SJSA1 (cell line): ENCODE measurements around the gene KLHL17. TPM values are rescaled to one million over a fixed set of nuclear protein-coding genes. Genes with fewer than 3 reads are reported as not detected.
"Not testable (repeated sequence)": the region's sequence is repeated elsewhere in the genome, so short reads cannot be mapped to it uniquely, and the experiment has no call there.

Experiments
- DNase-seq, 2 experiments: peaks; one replicate each; pipeline ENCODE4 v3.0.0-alpha.2; 2015 to 2020; ENCODE audit warnings: low spot score in 2 of 2, low read depth in 1 of 2
- H3K27ac ChIP-seq: fragments of 250-450 bp; sonication (Bioruptor Pico); 2 replicates; pipeline ENCODE4 v1.5.1; 2020; ENCODE audit warnings: mild to moderate bottlenecking, moderate library complexity
- H3K27me3 ChIP-seq: fragments of 250-450 bp; sonication (Bioruptor Pico); replicated peaks from 2 replicates; pipeline ENCODE4 v1.5.1; 2020; ENCODE audit warnings: mild to moderate bottlenecking, moderate library complexity
- H3K36me3 ChIP-seq: fragments of 250-450 bp; sonication (Bioruptor Pico); 2 replicates; pipeline ENCODE4 v1.5.1; 2020; ENCODE audit warnings: mild to moderate bottlenecking
- H3K4me1 ChIP-seq: fragments of 250-450 bp; sonication (Bioruptor Pico); replicated peaks from 2 replicates; pipeline ENCODE4 v1.6.1; 2021; ENCODE audit warnings: mild to moderate bottlenecking
- H3K4me3 ChIP-seq: fragments of 250-450 bp; sonication (Bioruptor Pico); 2 replicates; pipeline ENCODE4 v1.5.1; 2020; ENCODE audit warnings: mild to moderate bottlenecking
- H3K9me3 ChIP-seq: fragments of 250-450 bp; sonication (Bioruptor Pico); replicated peaks from 2 replicates; pipeline ENCODE4 v1.5.1; 2020; ENCODE audit warnings: mild to moderate bottlenecking
- total RNA-seq: library from RNA; depleted of rRNA; stranded (reverse); fragments of >200 nt; shearing (Covaris generic); gene quantifications from 2 replicates; pipeline ENCODE4 v1.2.3, GENCODE V29; 2014

Gene KLHL17
- total RNA-seq, 1 experiment from 2014 or later, result 7.2 TPM

DNA sequence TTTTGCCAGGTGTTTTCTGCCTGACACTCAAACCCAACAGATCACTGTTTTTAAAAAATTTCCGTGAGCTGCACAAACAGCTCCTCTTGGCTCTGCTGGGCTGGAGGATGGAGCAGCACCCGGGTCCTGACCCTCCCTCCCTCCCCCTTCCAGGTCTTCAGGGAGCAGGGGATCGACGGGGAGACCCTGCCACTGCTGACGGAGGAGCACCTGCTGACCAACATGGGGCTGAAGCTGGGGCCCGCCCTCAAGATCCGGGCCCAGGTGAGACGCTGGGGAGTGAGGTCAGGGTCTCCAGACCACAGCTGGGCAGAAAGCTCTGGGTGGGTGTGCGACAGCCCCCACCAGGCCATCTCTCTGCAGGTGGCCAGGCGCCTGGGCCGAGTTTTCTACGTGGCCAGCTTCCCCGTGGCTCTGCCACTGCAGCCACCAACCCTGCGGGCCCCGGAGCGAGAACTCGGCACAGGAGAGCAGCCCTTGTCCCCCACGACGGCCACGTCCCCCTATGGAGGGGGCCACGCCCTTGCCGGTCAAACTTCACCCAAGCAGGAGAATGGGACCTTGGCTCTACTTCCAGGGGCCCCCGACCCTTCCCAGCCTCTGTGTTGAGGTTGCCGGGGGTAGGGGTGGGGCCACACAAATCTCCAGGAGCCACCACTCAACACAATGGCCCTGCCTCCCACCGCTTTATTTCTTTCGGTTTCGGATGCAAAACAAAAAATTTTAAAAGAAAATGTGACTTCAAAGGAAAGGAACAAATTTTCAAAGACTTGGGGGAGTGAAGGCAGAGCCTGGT is 16.6 kb upstream of the KLHL17 start:
- Histone ChIP-seq H3K27ac (no peak overlapping the region), H3K27me3 (no peaks in the 10 kb centered on the region), H3K36me3 (peaks cover 91% of the 10 kb centered on the region), H3K9me3 (peaks cover 10% of the 10 kb centered on the region), H3K4me1 (peaks cover 57% of the 10 kb centered on the region), H3K4me3 (no peak overlapping the region; the same call in 1 of the 2 replicates)
- DNase-seq, result peak in 1 of 2 experiments; percentile 34

DNA sequence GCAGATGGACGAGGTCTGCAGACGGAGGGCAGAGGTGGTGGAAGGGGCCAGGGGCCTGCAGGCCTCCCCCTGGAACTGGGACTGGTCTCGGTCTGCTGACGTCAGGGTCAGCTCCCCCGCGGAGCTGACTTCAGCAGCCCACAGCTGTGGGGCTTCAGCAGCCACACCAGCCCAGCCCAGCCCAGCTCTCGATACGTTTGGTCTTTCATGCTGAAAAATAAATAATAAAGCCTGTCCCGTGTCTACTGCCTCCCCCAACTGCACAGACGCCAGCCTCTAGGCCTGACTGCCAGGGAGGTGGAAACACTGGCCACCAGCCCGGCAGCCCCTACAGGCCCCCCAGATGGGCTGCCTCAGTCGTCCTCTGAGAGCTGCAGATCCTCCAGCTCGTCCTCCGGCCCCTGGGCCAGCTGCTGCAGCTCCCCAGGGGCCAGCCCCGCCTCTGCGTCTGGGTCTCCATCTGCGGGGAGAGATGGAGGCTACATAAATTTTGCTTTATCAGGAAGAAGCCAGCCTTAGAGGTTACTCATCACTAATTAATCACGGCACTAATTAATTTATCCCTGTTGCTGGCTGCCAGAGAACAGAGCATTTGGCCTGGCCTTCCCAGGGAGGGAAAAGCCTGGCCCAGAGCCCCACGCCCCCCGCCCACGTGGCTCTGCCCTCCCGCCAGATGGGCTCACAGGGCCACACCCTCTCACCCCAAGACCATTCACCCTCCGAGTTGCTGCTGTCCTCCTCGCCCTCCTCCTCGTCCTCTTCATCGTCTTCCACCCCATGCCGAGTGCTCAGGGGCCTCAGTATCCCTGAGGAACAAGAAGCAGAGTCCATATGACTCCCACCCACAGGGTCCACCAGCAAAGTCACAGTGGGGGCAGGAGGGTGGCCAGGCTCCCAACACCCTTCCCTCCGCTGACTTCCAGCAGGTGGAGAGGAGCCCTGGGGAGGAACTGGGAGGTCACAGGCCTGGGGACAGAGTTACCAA is 15.8 kb upstream of the KLHL17 start:
- H3K4me1 ChIP-seq, result peaks cover 48% of the 10 kb centered on the region
- peaks cover 10% of the 10 kb centered on the region for H3K9me3 ChIP-seq
- H3K27me3 ChIP-seq, result no peaks in the 10 kb centered on the region
- DNase-seq, result peak in 1 of 2 experiments; percentile 33
- no peak overlapping the region for H3K27ac ChIP-seq
- H3K36me3 ChIP-seq, result peaks cover 91% of the 10 kb centered on the region
- no peak overlapping the region for H3K4me3 ChIP-seq

DNA sequence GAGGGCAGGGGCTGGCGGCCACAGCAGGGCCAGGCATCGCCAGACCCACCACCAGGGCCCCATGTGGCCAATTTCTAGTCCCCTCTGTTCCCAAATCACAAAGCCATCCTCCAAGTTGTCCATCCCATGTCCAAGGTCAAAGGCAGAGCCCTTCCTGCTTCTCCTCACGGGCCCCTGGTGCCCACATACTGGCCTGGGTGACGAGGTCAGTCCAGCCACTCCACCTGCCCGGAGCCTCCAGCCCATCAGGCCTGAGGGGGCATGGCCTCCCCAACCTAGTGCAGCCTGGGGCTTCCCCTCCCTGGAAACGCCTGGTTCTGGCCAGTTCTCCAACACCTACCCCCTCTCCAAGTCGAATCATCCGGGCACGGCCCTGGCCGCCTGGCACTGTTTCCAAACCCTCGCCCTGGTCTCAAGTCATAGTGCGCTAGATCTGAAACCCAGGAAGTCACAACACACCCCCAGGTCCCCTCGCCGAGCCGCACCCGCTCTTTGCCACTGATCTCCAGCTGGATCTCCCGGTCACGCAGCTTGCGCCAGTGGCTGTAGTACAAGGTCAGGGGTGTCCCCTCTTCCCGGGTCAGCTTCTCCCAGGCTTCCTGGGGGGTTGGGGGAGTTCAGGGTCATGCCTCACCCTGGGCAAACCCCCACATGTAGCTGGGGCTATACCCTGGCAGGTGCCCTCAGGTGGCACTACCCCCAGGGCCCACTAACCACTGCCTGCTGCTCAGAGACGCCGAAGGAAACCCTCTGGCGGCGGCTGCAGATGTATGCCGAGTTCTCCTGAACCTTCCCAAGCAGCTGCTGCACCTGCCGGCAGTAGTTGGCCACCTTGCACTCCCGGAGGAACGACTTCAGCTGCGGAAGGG is 14.5 kb upstream of the KLHL17 start:
- H3K36me3 ChIP-seq, result peaks cover 93% of the 10 kb centered on the region
- H3K9me3 ChIP-seq, result peaks cover 5% of the 10 kb centered on the region; the same call in 1 of the 2 replicates
- H3K27me3 ChIP-seq, result no peaks in the 10 kb centered on the region
- H3K4me3 ChIP-seq, result no peak overlapping the region
- H3K27ac ChIP-seq, result no peak overlapping the region
- no peak for DNase-seq
- peaks cover 38% of the 10 kb centered on the region for H3K4me1 ChIP-seq

DNA sequence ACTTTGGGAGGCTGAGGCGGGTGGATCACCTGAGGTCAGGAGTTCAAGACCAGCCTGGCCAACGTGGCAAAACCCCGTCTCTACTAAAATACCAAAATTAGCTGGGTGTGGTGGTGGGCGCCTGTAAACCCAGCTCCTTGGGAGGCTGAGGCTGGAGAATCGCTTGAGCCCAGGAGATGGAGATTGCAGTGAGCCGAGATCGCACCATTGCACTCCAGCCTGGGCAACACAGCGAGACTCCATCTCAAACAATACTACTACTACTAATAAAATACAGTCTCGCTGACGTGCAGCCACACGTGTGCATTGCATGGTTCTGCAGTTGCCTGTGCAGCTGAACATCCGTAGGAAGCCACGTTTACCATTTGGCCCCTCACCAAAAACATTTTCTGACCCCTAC is 13.6 kb upstream of the KLHL17 start:
- peaks cover 96% of the 10 kb centered on the region for H3K36me3 ChIP-seq
- H3K4me3 ChIP-seq, DNase-seq, H3K9me3 ChIP-seq, H3K27ac ChIP-seq, H3K27me3 ChIP-seq: not testable (repeated sequence)
- H3K4me1 ChIP-seq, result peaks cover 32% of the 10 kb centered on the region

DNA sequence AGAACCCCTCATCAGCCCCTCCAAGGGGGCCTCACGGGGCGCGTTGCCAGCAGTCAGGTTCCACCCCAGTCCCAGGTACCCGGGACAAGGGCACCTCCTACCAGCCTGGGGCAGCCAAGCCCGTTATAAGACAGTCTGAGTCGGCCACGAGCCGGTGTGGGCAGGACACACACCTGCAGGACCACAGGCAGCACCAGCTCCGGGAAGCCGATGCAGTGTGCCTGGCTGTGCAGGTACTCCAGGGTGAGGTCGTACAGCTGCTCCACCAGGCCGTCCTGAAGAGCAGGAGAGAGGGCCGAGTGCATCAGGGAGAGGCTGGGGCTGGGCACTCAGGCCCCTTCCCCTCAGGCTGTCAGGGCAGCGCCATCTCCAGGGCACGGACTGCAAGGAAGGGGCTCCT is 12.4 kb upstream of the KLHL17 start:
- Histone ChIP-seq H3K4me1 (peaks cover 23% of the 10 kb centered on the region), H3K27me3 (no peaks in the 10 kb centered on the region), H3K27ac (no peak overlapping the region), H3K36me3 (peaks cover 98% of the 10 kb centered on the region), H3K9me3 (peaks cover 3% of the 10 kb centered on the region; the same call in 1 of the 2 replicates), H3K4me3 (no peak overlapping the region)
- DNase-seq, result no peak

DNA sequence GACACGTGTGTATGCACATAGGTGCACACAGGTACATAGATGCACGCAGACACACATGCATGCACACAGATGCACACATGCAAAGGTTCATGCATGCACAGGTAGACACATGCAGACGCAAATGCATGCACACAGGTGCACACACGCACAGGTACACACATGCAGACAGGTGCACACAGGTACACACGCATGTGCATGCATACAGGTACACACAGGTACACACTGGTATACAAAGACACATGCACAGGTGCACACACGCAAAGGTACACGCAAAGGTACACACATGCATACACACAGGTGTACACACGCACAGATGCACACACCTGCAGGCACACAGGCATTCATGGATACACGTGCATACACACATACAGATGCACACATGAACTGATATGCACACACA is 10.1 kb upstream of the KLHL17 start:
- Histone ChIP-seq H3K27me3 (no peaks in the 10 kb centered on the region), H3K9me3 (no peaks in the 10 kb centered on the region), H3K36me3 (peaks cover 97% of the 10 kb centered on the region), H3K4me1 (no peaks in the 10 kb centered on the region; the same call in 1 of the 2 replicates), H3K4me3 (no peak overlapping the region), H3K27ac (no peak overlapping the region)
- no peak for DNase-seq

DNA sequence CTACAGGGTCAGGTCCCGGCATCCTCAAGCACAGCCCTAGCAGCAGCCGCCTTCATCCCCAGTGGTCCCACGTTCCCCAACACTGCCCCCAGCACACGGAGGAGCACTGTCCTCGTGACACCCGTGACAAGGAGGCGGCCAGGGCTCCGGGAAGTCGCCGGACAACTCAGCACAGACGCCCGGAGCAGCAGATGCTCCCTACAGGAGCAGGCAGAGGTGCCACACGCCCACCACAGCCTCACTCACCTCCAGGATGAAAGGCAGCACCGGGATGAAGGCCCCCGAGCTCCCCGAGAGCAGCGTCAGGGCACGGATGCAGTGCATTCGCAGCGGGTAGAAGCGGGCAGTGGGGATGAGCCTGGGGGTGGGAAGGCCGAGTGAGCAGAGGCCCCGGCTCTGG is 9.5 kb upstream of the KLHL17 start:
- H3K27ac ChIP-seq, result no peak overlapping the region
- no peak for DNase-seq
- no peaks in the 10 kb centered on the region for H3K27me3 ChIP-seq
- peaks cover 97% of the 10 kb centered on the region for H3K36me3 ChIP-seq
- H3K9me3 ChIP-seq, result no peaks in the 10 kb centered on the region
- no peak overlapping the region for H3K4me3 ChIP-seq
- no peaks in the 10 kb centered on the region for H3K4me1 ChIP-seq

DNA sequence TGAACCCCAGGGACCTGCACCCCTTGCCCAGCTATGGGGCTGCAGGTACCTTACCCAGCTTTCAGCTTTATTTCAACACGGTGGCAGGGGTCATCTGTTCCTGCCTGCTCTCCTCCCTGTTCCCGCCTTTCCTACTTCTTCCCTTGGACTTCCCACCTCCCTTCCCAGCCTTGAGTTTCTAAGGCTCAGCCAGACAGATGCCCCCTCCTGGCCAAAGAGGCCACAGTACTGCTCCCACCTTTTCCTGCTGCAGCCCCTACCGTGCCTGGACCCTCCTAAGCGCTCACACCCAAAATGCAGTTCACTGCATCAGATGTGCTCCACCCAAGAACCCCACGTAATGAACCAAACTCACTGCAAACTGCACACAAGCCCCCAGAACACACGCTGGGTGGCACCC is 9.0 kb upstream of the KLHL17 start:
- H3K4me1 ChIP-seq, result no peaks in the 10 kb centered on the region
- H3K9me3 ChIP-seq, result no peaks in the 10 kb centered on the region
- H3K4me3 ChIP-seq, result no peak overlapping the region
- no peak overlapping the region for H3K27ac ChIP-seq
- no peak for DNase-seq
- H3K36me3 ChIP-seq, result peaks cover 97% of the 10 kb centered on the region
- H3K27me3 ChIP-seq, result no peaks in the 10 kb centered on the region

DNA sequence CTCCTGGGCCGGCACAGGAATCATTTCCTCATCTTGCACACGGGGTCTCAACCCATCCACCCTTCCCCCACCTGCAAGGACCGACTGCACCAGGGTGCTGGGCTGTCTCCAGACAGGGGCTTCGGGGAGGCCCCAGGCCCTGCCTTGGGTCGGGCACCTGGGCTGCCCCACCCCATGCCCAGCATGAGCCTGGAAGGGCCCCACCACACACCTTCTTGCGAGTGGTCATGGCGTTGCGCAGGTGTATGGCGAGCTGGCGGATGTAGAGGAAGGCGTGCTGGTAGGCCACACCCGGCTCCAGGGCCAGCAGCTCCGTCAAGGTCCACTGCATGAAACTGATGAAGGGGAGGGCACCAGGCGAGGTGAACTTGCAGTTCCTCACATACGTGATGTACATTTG is 8.2 kb upstream of the KLHL17 start:
- no peak for DNase-seq
- Histone ChIP-seq H3K9me3 (no peaks in the 10 kb centered on the region), H3K4me3 (no peak overlapping the region), H3K36me3 (peaks cover 97% of the 10 kb centered on the region), H3K27me3 (no peaks in the 10 kb centered on the region), H3K27ac (no peak overlapping the region), H3K4me1 (no peaks in the 10 kb centered on the region)

DNA sequence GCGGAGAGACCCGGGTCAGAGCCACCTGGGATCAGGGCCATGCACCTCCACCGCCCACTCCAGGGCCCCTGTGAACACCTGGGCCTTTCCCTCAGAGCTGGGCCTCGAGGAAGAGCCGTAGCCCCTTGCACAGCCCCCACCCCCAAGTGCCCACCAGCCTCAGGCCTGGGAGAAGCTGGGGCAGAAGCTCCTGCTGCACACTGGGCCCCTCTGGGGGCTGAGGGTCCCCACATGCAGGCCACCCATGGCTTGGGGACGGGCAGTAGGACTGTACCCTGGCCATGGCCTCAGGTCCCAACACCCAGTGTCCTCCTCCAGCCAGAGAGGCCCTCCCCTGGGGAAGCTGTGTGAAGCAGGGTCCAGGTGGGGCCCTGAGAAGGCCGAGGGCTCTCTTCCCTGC is 7.8 kb upstream of the KLHL17 start:
- H3K9me3 ChIP-seq, result no peaks in the 10 kb centered on the region
- DNase-seq, result no peak
- H3K27me3 ChIP-seq, result no peaks in the 10 kb centered on the region
- H3K36me3 ChIP-seq, result peaks cover 96% of the 10 kb centered on the region
- no peak overlapping the region for H3K27ac ChIP-seq
- H3K4me3 ChIP-seq, result no peak overlapping the region
- H3K4me1 ChIP-seq, result peaks cover 2% of the 10 kb centered on the region

DNA sequence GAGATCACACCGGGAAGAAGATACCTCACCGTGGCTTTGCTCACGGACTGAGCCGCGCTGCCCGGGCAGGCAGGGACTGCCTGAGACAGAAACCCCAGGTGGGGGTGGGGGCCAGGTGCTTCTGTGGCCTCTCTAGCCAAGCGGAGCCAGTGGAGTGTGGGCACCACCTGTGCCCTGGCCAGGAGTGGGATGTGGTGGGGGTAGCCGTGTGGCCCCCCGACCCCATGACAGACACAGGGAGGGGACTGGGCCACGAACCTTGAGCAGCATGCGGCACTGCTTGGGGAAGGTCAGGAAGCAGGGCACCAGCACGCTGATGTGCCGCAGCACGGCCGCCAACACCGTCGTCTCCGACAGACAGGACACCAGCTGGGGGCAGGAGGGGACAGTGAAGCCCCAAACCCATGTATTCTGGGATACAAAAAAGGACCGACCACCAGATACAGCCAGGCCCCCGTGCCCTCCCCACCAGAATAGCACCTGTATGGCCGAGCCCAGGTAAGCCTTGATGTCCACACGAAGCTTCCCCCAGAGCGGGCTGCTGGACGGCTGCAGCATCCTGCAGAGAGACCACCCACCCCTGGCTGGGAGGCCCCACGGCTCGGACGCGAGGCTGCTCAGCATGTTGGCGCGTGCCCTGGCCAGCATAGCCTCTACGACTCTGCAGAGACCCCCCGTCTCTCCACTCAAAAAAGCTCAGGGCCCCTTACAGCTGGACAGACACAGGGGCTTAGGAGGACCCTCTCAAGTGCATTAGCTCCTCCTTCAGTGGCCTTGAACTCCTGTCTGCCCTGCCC is 6.7 kb upstream of the KLHL17 start:
- no peaks in the 10 kb centered on the region for H3K27me3 ChIP-seq
- H3K9me3 ChIP-seq, result no peaks in the 10 kb centered on the region; the same call in 1 of the 2 replicates
- no peak for DNase-seq
- peaks cover 13% of the 10 kb centered on the region for H3K4me1 ChIP-seq
- no peak overlapping the region for H3K4me3 ChIP-seq
- no peak overlapping the region for H3K27ac ChIP-seq
- H3K36me3 ChIP-seq, result peaks cover 91% of the 10 kb centered on the region

DNA sequence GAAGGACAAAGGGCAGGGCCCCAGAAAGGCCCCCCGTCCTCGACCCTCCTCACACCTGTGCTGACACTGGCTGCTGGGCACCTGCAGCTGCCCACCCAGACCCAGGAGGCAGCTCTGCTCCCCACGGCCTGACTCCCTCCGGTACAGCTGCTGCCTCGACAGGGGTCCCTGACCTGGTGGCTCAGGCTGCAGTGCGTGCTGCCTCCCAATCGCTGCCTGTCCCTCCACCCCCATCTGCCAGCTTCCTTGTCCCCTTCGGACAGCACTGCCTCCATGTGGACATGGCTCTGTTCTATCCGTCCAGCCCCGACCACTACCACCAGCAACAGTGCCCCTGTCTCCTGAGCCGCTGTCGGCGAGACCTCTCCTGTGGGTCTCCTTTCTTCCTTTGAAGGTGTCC is 5.5 kb upstream of the KLHL17 start:
- Histone ChIP-seq H3K27me3 (no peaks in the 10 kb centered on the region), H3K9me3 (no peaks in the 10 kb centered on the region; the same call in 1 of the 2 replicates), H3K36me3 (peaks cover 83% of the 10 kb centered on the region), H3K4me3 (no peak overlapping the region), H3K27ac (no peak overlapping the region), H3K4me1 (peaks cover 21% of the 10 kb centered on the region)
- no peak for DNase-seq
